Fibroblast of skin of back (primary cell): ENCODE data around the gene CTDNEP1.
"Not testable (repeated sequence)": the region's sequence is repeated elsewhere in the genome, so short reads cannot be mapped to it uniquely, and the experiment has no call there.

Experiments used
- DNase-seq: peaks from one replicate; pipeline ENCODE4 v3.0.0-alpha.2; 2013

CTDNEP1 gene

GRCh38 chr17:7243838-7244237 lies 7.7 kb downstream of the CTDNEP1 start:
- DNase-seq, result not testable (repeated sequence)

DNA sequence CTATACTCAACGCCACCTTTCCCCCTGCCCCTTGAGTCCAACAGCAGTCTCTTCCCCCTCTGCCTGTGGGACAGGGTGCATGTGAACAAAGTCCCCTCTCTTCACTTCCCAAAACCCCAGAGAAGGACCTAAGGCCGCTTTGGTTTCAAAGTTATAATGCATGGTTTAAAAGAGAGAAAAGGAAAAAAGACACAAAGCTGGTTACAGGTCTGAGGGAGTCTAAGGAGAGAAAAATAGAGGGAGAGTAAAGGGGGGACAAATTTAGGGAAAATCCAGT lies 8.1 kb downstream of the CTDNEP1 start:
- DNase-seq, result no peak

DNA sequence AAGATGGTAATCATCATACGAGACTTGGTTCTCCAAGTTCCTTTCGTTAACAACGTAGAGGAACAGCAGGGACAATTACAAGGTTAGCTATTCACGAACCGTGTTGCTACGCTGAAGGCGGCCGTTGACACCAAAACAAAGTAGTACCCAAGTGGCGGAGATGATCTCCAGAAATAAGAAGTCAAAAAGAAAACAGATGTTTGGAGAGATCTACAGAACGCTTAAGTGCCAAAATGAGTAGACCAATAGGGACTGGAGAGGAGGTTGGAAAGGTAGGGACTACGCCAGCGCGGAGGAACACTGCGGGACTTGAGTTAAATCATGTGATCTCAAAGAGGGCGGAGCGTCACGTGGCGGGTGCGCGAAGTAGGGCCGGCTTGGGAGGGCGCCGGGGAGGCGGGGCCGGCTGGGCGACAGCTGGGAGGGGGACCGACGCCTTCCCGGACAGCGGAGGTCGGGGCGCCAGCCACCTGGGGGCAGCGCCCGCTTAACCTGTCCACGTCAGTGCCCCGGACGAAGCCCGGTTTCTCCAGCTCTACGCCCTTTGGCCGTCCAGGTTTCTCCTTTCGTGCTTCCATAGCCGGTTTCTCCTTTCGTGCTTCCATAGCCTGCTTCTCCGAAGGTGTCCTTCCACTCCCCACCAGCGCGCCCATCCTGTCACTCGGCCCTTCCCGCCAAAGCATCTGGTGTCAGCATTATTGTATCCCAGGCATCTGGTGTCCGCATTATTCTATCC lies 8.6 kb downstream of the CTDNEP1 start:
- peak; percentile 95 for DNase-seq

DNA sequence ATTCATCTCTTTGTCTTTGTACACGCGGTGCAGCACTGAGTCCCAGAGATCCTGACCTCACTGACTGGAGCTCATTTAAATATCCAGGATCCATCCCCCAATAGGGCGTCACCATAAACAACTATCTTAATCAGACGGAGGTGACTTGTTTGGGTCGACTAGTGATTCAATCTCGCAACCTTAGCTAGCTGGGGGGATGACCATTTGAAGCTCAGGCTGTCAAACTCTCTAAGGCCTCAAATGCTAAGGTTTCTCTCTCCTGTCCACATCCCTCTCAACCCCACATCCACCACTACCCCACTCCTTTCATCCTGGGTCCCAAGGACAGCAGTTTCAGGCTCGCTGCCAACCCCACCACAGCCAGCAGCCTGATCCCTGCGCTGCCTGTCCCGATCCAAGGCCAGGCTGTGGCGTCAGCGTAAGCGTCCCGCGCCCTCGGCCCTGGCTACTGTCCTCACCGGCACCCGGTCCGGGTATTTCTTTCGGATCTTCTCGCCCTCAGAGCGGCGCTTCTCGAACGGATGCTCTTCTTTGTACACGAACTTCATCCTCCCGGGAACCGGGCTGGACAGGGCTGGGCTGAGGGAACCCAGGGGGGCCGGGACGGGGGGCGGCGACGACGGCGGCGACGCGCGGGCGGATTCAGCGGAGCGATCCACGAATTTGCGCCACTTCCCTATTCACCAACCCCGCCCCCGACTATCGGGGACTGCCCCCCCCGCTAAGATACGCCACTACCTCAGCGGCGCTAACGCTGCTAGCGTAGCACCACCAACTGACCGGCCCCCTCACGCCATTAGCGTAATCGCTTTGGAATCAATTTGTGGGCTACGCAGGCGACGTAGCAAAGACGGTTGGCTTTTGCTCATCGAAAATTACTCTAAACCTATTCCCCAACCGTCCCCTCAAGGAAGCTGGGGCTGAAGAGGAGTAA lies 9.5 kb downstream of the CTDNEP1 start, which contains the start of gene GABARAP:
TSS of gene GABARAP (minus strand) at position 667 of the 934 bp plus-strand sequence. CDS start at position 548, 119 bp downstream.
- DNase-seq, result peak; percentile 90

- DNase-seq, result no peak
Measured at GRCh38 chr17:7241090-7241733, 10.3 kb downstream of the CTDNEP1 start.

- DNase-seq, result no peak
Measured at GRCh38 chr17:7240375-7240774, 11.2 kb downstream of the CTDNEP1 start.

GRCh38 chr17:7239091-7240027 lies 12.2 kb downstream of the CTDNEP1 start, which contains the start of gene PHF23:
TSS of gene PHF23 (minus strand) at chr17:7239457. CDS start at chr17:7239279, 178 bp downstream.
- peak; percentile 100 for DNase-seq

- DNase-seq, result peak; percentile 35
Measured at GRCh38 chr17:7238420-7239090, 13.0 kb downstream of the CTDNEP1 start.

DNA sequence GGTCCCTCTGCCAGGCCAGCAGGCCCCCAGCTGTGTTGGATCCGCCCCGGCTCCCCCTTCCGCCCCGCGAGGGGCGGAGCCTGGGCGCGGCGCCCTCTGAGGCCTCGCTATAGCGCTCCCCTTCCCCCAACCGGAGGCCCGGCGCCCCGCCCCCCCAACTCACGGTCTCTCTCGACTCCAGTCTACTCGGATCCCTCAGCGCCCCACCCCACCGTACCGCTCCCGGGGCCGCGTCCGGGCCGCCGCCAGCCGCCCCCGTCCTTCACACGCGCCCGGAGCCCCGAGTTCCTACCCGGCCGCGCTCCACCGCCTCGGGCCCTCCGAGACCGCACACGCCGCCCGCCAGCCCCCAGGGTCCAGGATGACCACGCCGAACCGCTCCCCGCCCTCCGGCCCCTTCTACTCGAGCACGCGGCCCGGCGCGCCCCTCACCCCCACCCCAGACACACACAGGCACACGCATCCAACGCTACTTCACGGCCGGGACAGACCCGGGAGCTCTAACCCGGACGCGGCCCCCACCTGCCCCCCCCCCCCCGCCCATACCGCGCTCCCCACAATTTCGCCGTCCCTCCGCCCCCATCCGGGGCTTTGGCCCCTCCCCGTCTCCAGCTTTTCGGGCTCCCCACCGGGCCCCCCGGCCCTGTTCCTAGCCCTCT lies 13.6 kb downstream of the CTDNEP1 start:
- peak; percentile 76 for DNase-seq

- DNase-seq, result no peak
Measured at GRCh38 chr17:7237266-7237760, 14.2 kb downstream of the CTDNEP1 start.

- no peak for DNase-seq
Measured at GRCh38 chr17:7236808-7237207, 14.7 kb downstream of the CTDNEP1 start.

DNA sequence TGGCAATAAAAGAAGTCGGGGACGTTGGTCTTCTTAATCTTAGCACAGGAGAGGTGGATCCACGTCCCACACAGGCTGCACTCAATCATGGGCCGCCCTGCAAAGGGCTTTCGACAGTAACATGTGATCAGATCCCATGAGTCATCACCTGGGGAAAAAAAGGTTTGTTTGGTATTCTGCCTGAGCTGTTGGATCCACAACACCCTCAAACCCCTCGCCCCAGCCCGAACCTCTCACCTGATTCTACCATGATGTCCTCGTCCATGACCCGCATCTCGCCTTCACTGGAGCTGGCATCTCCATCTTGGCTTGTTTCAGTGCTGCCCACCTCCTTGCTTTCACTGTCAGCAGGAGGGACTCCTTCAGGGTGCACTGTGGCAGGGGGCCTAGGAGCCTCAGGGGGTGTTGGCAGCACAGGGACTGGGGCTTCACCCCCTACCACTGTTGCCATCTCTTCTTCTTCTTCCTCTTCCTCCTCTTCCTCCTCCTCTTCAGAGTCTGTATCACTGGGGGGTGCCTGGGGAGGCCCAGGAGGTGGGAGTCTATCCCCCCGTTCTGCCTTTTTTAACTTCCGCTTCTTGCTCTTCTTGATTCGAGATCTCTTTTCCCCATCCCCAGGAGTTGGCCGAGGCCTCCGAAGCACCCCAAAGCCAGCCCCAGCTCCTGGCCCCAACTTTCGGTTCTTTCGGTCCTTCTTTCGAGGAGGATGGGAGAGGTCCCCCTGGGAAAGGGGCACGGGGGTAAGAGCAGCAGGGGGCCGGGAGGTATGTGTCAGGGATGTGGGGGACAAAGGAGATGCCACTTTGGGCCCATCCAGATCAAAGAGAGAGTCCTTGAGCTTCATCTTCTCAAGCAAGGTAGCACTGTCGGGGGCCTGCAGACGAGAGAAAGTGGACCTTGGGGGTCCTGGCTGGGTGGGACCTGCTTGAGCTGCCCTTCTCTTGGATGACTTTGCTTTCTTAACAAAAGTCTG lies 15.6 kb downstream of the CTDNEP1 start:
- no peak for DNase-seq

DNA sequence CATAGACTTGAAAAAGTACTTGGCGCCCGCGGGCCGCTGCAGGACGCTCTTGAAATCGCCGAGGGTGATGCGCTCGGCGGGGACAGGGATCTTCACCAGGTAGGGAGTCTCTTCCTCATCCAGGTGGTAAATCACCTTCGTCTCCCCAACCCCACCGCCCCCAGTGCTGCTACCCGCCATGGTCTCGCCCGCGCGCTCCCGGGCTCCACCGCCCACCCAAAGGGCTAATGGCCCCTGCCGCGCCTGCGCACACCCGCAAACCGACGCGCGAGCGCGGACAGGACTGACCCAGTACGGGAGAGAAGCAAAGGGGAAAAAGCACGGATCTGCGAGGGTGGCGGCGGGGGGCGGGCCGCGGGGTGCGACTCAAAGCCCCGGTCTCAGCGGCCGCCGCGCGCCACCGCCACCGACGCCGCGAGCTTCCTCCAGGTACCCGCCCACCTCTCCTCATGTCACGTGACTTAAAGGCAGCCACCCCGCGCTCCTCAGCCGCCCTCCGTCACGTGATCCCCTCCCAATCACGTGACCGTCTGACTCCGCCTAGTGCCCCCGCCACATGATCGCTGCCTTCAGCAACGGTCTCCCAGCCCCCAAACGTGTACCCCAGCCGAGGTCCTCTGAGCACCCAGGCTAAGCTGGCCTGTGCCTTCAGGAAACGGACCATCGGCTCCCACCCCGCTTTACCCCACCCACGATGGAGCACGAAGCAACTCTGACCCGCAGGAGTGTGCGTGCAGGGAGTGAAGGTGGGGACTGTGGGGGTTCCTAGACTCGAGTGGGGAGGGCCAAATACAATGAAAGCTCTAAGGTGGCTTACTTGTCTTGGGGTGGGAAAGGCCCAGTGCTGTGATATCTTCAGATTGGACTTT lies 17.2 kb downstream of the CTDNEP1 start, which contains the start of gene DVL2:
TSS of gene DVL2 (minus strand) at position 435 of the 869 bp plus-strand sequence. CDS start at position 180, 255 bp downstream.
- DNase-seq, result peak; percentile 93

- peak; percentile 46 for DNase-seq
Measured at GRCh38 chr17:7233701-7234082, 17.8 kb downstream of the CTDNEP1 start.

DNA sequence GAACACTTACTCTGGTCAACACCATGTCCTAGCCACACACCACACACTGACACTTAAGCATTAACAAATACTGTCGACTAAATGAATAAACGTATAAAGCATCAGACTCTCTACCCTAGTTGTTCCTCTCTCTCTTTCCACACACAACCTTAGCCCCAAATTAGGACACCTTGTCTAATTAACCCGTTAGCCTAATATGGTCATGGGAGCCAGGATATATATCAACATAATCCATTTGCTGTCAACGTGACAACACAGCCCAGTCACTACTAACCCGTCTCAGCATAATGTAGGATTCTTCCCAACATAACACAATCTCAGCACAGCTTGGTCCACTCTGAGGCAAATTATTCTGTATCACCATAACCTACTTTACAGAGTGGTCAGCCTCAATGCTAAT lies 19.4 kb downstream of the CTDNEP1 start:
- DNase-seq, result no peak

DNA sequence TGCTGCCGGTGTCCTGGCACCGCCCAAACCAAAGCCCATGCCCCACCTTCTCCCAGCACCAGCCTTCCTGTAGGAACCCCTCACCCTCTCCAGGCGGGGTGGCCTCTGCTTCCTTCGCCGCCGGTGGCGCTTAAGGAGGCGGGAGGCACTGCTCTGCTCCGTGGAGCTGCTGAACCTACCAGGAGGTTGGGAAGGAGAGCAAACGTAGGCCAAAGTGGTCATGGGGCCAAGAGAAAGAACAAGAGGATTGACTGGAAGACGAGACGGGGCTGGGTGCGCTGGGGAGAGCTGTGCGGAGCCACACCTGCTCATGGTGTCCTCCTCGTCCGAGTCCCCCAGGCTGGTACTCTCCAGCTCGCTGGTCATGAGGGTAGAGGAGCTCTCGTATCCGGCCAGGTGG lies 22.0 kb downstream of the CTDNEP1 start:
- no peak for DNase-seq

- DNase-seq, result no peak
Measured at GRCh38 chr17:7228920-7229319, 22.6 kb downstream of the CTDNEP1 start.
